Measurements from ENCODE around the gene GPSM1.

GPSM1 gene

GRCh38 chr9:136361754-136362449 lies 34.6 kb downstream of the GPSM1 start:
- no peak for TF ChIP-seq ZNF274 (IDR thresholded peaks at IDR 0.05; ENCODE audit: low read depth, low read length)
- no peak overlapping the region for H3K4me3 ChIP-seq (ENCODE audit: low read length)

GRCh38 chr9:136362450-136362784 lies 35.1 kb downstream of the GPSM1 start:
- no peak for TF ChIP-seq ZNF274 (IDR thresholded peaks at IDR 0.05; ENCODE audit: low read depth, low read length)
- H3K4me3 ChIP-seq (ENCODE audit: low read length) = no peak overlapping the region

GRCh38 chr9:136363106-136363948 lies 36.0 kb downstream of the GPSM1 start, which contains the start of gene DNLZ:
Gene DNLZ, minus strand, starts transcription at chr9:136363744. Its CDS starts 30 bp downstream, at chr9:136363714.
- peak within 1 kb of the TSS; percentile 88 for H3K4me3 ChIP-seq (ENCODE audit: low read length)
- no peak for TF ChIP-seq ZNF274 (IDR thresholded peaks at IDR 0.05; ENCODE audit: low read depth, low read length)

GRCh38 chr9:136363949-136364748 lies 36.8 kb downstream of the GPSM1 start:
- no peak for TF ChIP-seq ZNF274 (IDR thresholded peaks at IDR 0.05; ENCODE audit: low read depth, low read length)
- no peak overlapping the region for H3K4me3 ChIP-seq (ENCODE audit: low read length)

- H3K4me3 ChIP-seq (ENCODE audit: low read length) = no peak overlapping the region
- no peak for TF ChIP-seq ZNF274 (IDR thresholded peaks at IDR 0.05; ENCODE audit: low read depth, low read length)
Observed at GRCh38 chr9:136364942-136365774, 37.8 kb downstream of the GPSM1 start.

GRCh38 chr9:136365775-136366222 lies 38.5 kb downstream of the GPSM1 start:
- no peak overlapping the region for H3K4me3 ChIP-seq (ENCODE audit: low read length)
- TF ChIP-seq ZNF274 (IDR thresholded peaks at IDR 0.05; ENCODE audit: low read depth, low read length) = no peak

- H3K4me3 ChIP-seq (ENCODE audit: low read length) = no peak overlapping the region
- no peak for TF ChIP-seq ZNF274 (IDR thresholded peaks at IDR 0.05; ENCODE audit: low read depth, low read length)
Observed at GRCh38 chr9:136366826-136367225, 39.5 kb downstream of the GPSM1 start.

- TF ChIP-seq ZNF274 (IDR thresholded peaks at IDR 0.05; ENCODE audit: low read depth, low read length) = no peak
- no peak overlapping the region for H3K4me3 ChIP-seq (ENCODE audit: low read length)
Observed at GRCh38 chr9:136367296-136368145, 40.2 kb downstream of the GPSM1 start.

- no peak for TF ChIP-seq ZNF274 (IDR thresholded peaks at IDR 0.05; ENCODE audit: low read depth, low read length)
- no peak overlapping the region for H3K4me3 ChIP-seq (ENCODE audit: low read length)
Observed at GRCh38 chr9:136368190-136368589, 40.9 kb downstream of the GPSM1 start.

GRCh38 chr9:136370037-136370436 lies 42.7 kb downstream of the GPSM1 start:
- TF ChIP-seq ZNF274 (IDR thresholded peaks at IDR 0.05; ENCODE audit: low read depth, low read length) = no peak
- H3K4me3 ChIP-seq (ENCODE audit: low read length) = no peak overlapping the region

- no peak for TF ChIP-seq ZNF274 (IDR thresholded peaks at IDR 0.05; ENCODE audit: low read depth, low read length)
- H3K4me3 ChIP-seq (ENCODE audit: low read length) = no peak overlapping the region
Observed at GRCh38 chr9:136370687-136371532, 43.6 kb downstream of the GPSM1 start.

- TF ChIP-seq ZNF274 (IDR thresholded peaks at IDR 0.05; ENCODE audit: low read depth, low read length) = no peak
- H3K4me3 ChIP-seq (ENCODE audit: low read length) = no peak overlapping the region
Observed at GRCh38 chr9:136371533-136371880, 44.2 kb downstream of the GPSM1 start.

Measured in GM08714 (cell line).